Stimulated activated CD8-positive, alpha-beta memory T cell treated with anti-CD3 and anti-CD28 coated beads, Interleukin-7, amount 100 ng/mL, for 1 hour (primary cell): Measurements from ENCODE around the gene MBD6.
A peak's percentile ranks its signal among the peaks of the same experiment; 100 is the strongest.
"Not testable (repeated sequence)": the region's sequence is repeated elsewhere in the genome, so short reads cannot be mapped to it uniquely, and the experiment has no call there.

Source experiments
- DNase-seq, 2 donors: peaks; one replicate each; pipeline ENCODE4 v3.0.0-alpha.2; 2020; ENCODE audit warnings: low read depth in 2 of 2

Gene MBD6

GRCh38 chr12:57515408-57515933, 7.2 kb upstream of the MBD6 start:
- no peak for DNase-seq

- DNase-seq = no peak
These were observed 6.6 kb upstream of the MBD6 start for GRCh38 chr12:57515934-57516541.

GRCh38 chr12:57516617-57517153, 5.9 kb upstream of the MBD6 start:
- no peak for DNase-seq

GRCh38 chr12:57517187-57517586, 5.4 kb upstream of the MBD6 start:
- no peak for DNase-seq

- not testable (repeated sequence) for DNase-seq
These were observed 4.9 kb upstream of the MBD6 start for GRCh38 chr12:57517718-57518117.

GRCh38 chr12:57518176-57518919, 4.3 kb upstream of the MBD6 start:
- DNase-seq = no peak

- DNase-seq = no peak
These were observed 3.5 kb upstream of the MBD6 start for GRCh38 chr12:57518920-57519795.

GRCh38 chr12:57519796-57520052, 2.9 kb upstream of the MBD6 start:
- DNase-seq = no peak

- DNase-seq = peak; percentile 99
These were observed 2.4 kb upstream of the MBD6 start, which contains the start of gene DDIT3 for GRCh38 chr12:57520053-57520818. Gene DDIT3 (minus strand): TSS chr12:57520514. CDS start chr12:57517406, 3,108 bp downstream.

- no peak for DNase-seq
These were observed 1.1 kb upstream of the MBD6 start for GRCh38 chr12:57521525-57522010.

GRCh38 chr12:57522887-57523705, 472 bp downstream of the MBD6 start:
- DNase-seq = no peak

GRCh38 chr12:57523706-57524614, 1.3 kb downstream of the MBD6 start:
- no peak for DNase-seq

GRCh38 chr12:57524814-57525614, 2.4 kb downstream of the MBD6 start:
- no peak for DNase-seq

GRCh38 chr12:57525615-57526383, 3.2 kb downstream of the MBD6 start:
- no peak for DNase-seq

GRCh38 chr12:57526477-57527126, 4.0 kb downstream of the MBD6 start:
- no peak for DNase-seq

GRCh38 chr12:57527184-57527583, 4.6 kb downstream of the MBD6 start:
- DNase-seq = no peak

GRCh38 chr12:57528176-57528575, 5.6 kb downstream of the MBD6 start:
- DNase-seq = no peak
